Bone marrow (tissue), 2 donors: ENCODE data around the gene ETFA.

Source experiments
- DNase-seq, 2 donors: peaks; one replicate each; lab custom pipeline; 2025; lab: John Stamatoyannopoulos, UW

Gene ETFA

DNA sequence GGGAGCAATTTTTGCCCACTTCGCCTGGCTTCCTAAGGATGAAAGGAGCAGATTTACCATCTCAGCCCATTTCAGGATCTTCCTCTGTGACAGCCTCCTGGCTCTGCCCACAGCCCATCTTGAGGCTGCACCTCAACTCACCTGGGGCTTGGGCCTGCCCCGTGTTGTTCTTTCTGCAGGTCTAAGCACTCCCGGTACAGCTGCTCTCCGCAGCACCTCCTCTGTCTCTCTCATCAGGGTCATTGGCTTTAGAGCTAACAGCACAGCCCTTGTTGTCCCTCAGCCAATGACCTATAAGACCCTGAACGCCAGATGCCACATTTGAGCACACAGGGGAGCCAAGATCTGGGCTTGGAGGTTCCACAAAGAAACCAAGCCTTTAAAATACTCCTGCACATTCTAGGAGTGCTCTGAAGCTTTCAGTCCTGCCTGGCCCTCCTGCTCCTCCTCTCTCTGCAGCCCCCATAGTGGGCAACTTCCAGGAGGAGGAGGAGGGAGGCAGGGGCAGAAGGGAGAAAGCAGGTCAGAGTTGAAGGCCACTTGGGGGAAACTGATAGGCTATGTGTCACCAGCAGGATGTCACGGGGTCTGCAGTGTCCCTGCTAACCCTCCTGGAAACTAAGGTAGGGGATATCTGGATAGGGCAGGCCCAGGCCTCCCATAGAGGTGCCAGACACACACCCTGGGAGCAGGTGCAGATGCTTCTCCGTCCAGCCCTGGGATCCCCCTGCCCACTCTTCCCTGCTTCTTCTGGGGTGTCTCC, 115.6 kb downstream of the ETFA start:
- DNase-seq = no peak

- no peak for DNase-seq
These were observed 117.3 kb downstream of the ETFA start for GRCh38 chr15:76193934-76194333.

DNA sequence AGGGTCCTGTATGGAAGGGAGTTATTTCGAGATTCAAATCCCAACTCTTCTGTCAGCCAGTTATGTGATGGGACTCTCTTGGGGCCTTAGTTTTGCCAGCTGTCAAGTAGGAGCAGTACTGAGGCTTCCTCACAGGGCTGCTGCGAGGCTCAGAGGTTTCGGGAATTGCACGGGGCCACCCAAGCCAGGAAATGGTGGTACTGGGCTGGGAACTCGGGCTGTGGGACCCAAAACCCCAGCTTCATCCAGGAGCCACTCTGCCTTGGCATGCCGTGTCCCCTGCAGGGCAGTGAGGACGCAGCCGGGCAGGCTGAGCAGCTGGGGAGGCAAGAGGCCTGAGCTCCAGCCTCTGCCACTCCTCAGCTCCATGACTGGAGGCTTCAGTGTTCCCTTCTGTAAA, 118.6 kb downstream of the ETFA start:
- no peak for DNase-seq

- DNase-seq = no peak
These were observed 119.6 kb downstream of the ETFA start for GRCh38 chr15:76191539-76192244.

GRCh38 chr15:76190751-76191538, 120.3 kb downstream of the ETFA start:
- DNase-seq = peak; percentile 23 to 49

- DNase-seq = no peak
These were observed 121.2 kb downstream of the ETFA start for GRCh38 chr15:76190070-76190564.

GRCh38 chr15:76189106-76189505, 122.2 kb downstream of the ETFA start:
- DNase-seq = no peak

GRCh38 chr15:76187163-76187562, 124.1 kb downstream of the ETFA start:
- no peak for DNase-seq

GRCh38 chr15:76185716-76186115, 125.6 kb downstream of the ETFA start:
- DNase-seq = no peak

- DNase-seq = no peak
These were observed 126.6 kb downstream of the ETFA start for GRCh38 chr15:76184650-76185035.

DNA sequence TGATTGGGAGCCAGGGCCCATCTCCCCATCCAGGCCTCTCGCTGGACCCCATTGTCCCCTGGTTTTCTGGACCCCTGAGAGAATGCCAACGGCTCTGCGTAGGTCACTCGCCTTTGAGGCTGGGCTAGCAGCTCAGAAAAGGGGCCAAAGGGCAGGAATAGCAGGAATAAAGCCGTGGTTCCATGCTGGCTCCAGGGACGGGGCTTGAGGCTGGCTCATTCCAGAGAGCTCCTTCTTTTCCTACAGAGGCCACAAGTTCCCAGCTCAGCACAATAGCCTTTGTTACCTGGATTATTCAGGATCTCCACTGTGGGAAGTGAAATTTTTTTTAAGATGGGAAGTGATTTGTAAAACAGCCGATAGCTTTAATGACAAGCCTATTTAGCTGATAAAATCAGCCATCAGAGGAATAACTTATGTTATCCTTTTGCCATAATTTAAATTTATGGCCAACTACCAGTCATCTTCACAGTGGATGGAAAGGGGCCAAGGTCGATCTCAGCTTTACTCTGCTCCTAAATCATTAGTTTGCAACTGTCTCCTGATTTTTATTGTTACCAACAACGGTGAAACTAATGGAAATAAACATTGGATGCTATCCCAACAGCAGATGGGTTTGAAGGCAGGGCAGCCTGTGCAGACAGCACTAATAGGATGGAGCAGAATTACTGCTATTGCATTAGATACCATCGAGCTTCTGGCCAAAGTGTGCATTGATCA, 127.2 kb downstream of the ETFA start:
- DNase-seq = no peak

GRCh38 chr15:76181705-76182107, 129.6 kb downstream of the ETFA start:
- DNase-seq = no peak

- no peak for DNase-seq
These were observed 130.9 kb downstream of the ETFA start for GRCh38 chr15:76180321-76180720.

- DNase-seq = no peak
These were observed 132.2 kb downstream of the ETFA start for GRCh38 chr15:76179023-76179422.

GRCh38 chr15:76178296-76179000, 132.8 kb downstream of the ETFA start:
- no peak for DNase-seq

DNA sequence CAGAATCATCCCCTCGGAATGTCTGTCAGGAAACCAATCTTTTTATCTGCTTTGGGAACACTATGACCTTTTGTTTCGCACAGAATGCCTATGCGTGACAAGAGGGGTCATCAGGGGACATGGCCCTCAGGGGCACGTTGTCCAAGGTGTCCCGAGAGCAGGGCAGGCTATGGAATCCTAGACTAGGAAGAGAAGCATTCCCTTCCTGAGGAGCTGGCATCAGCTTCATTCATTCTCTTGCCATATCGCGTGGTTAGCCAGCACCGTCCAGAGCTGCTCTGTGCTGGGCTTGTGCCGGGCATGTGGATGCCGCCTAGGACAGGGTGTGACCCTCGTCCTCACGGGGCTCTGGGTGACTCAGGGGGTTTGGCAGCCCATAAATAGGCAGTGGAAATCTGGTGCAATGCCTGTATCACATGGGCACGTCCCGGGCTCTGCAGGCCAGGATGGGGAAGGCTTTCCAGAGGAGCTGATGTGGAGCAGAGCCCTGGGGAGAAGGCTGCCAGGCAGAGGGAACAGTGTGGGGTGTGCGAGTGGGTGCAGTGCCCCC, 133.7 kb downstream of the ETFA start:
- DNase-seq = no peak

DNA sequence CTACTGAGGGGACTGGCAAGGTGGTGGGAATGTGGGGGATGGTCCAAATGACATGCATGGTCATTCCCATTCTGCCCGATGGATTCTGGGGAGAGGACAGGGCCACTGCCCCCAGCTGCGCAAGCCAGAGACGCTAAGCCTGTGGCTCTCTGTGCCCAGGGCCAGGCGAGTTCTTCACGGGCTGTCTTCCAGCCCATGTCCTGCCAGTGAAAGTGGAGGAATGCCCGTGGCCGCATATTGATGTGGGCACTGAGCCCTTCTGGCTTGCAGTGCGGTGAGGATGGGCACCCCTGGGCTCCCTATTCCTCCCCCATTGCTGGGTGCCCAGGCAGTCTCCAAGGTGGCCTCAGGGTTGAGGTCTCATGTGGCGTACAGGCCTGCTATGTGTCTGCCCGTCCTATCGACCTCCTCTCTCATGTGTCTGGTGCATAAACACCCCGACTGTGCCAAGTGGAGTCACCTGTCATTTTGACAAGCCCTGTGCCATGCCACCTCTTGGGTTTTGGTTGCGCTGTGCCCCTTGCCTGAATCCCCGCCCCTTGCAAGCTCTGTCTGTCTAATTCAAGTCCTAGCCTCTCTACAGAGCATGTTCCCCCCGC, 134.7 kb downstream of the ETFA start:
- no peak for DNase-seq

DNA sequence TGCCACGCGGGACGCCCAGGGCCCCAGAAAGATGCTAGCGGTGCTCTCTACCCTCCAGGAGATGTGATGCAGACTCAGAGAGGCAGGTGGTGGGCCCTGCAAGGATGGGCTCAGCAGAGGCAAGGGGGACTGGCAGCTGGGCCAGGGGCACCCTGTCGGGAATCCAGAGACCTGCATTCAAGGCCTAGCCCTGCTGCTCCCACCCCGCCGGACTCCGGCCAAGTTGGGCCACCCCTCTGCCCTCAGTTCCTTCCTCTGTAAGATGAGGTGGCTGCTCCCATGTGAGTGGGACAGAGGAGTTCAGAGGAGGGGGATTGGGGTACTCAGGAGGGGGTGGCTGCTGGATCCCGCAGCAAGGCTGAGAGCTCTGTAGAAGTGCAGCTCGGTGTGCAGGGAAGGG, 135.2 kb downstream of the ETFA start:
- no peak for DNase-seq

DNA sequence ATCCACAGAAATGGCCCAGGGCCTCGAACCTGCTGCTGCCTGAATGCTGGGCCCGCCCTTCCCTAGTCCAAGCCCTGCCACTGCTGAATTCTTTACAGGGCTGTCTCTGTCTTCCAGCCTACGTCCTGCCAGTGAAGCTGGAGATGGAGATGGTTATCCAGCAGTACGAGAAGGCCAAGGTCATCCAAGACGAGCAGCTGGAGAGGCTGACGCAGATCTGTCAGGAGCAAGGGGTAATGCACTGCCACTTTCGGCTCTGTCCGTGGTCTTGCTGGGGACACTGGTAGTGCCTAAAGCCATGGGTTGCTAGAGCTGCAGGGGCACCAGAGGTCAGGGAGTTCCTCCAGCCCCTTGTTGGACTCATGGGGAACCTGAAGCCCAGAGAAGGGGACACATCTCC, 135.8 kb downstream of the ETFA start:
- no peak for DNase-seq

DNA sequence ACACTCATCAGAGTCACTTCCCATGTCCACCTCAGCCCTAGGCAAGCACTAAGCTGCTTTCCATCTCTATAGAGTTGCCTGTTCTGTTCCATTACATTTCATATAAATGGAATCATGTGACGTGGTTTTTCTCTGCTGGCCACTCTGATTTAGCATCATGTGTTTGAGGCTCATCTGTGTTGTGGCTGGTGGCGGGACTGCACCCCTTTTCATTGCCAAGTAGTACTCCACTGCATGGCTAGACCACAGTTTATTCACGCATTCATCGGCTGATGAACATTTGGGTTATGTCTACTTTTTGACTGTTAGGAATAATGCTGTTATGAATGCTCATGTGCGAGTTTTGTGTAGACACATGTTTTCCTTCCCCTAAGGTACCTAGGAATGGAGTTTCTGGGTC, 136.6 kb downstream of the ETFA start:
- DNase-seq = no peak
